Gastrocnemius medialis (tissue), 4 donors: ENCODE data around the gene CORIN. TPM values are rescaled to one million over a fixed set of nuclear protein-coding genes. Genes with fewer than 3 reads are reported as not detected.

Source experiments
- ATAC-seq, 2 donors: fragments of 150-250 bp; one replicate each; pipeline ENCODE4 v1.9.1; 2016
- DNase-seq, 2 donors: peaks; one replicate each; pipeline ENCODE4 v3.0.0-alpha.2; 2019
- H3K27ac ChIP-seq, 4 donors: fragments of 200-600 bp; sonication (generic); 1 replicate in 1 of 4; 2 replicates in 3 of 4; pipeline ENCODE4 v1.5.1; 2016 to 2018; ENCODE audit warnings: mild to moderate bottlenecking in 2 of 4, moderate library complexity in 1 of 4
- H3K27me3 ChIP-seq, 3 donors: fragments of 200-600 bp; sonication (generic) in 2 of 3; 1 replicate in 1 of 3; 2 replicates in 2 of 3; pipeline versions ENCODE4 v1.5.1 to v1.6.0; 2016 to 2019; ENCODE audit warnings: mild to moderate bottlenecking in 1 of 3, moderate library complexity in 1 of 3
- H3K36me3 ChIP-seq, 2 donors: fragments of 200-600 bp; sonication (generic) in 1 of 2; one replicate each; pipeline ENCODE4 v1.5.1; 2017 to 2018
- H3K4me1 ChIP-seq, 2 donors: fragments of 200-600 bp; sonication (generic) in 1 of 2; one replicate each; pipeline ENCODE4 v1.5.1; 2016 to 2017; ENCODE audit warnings: mild to moderate bottlenecking in 2 of 2
- H3K4me3 ChIP-seq, 4 donors: fragments of 200-600 bp; sonication (generic) in 3 of 4; 1 replicate in 1 of 4; 2 replicates in 3 of 4; pipeline ENCODE4 v1.5.1; 2016 to 2019; ENCODE audit warnings: mild to moderate bottlenecking in 2 of 4
- H3K9me3 ChIP-seq, 3 donors: fragments of 200-600 bp; sonication (generic) in 2 of 3; 1 replicate in 1 of 3; 2 replicates in 2 of 3; pipeline ENCODE4 v1.5.1; 2016 to 2019
- CTCF ChIP-seq, 5 experiments: fragments of 450-650 bp in 3 of 5; fragments of 200-600 bp in 2 of 5; sonication (generic) in 2 of 5; IDR thresholded peaks in 4 of 5; conservative IDR thresholded peaks in 1 of 5; 1 replicate in 4 of 5; 2 replicates in 1 of 5; pipeline ENCODE4 v1.5.1; 2016 to 2019; ENCODE audit warnings: antibody characterized with exemption in 5 of 5, mild to moderate bottlenecking in 3 of 5, moderate library complexity in 3 of 5
- POLR2A ChIP-seq, 2 donors: fragments of 450-650 bp; IDR thresholded peaks; one replicate each; pipeline ENCODE4 v1.6.1; 2017; ENCODE audit warnings: antibody characterized with exemption in 2 of 2, mild to moderate bottlenecking in 2 of 2, moderate library complexity in 2 of 2
- in situ Hi-C, 4 donors: fragments of 200-750 bp; cut with MboI; loops; one replicate each; pipeline versions ENCODE4 v1.15.0 to v1.8.0; 2017; ENCODE audit warnings: low sequenced_read_pairs in 4 of 4
- intact Hi-C: fragments of 100-400 bp; cut with DNase I; formaldehyde crosslinking; loops from one replicate; pipeline ENCODE4 v1.15.1; 2023; ENCODE audit warnings: low total_unique reads
- total RNA-seq, 4 donors: library from RNA; depleted of rRNA; stranded (reverse); fragments of >200 nt; gene quantifications; one replicate each; pipeline versions ENCODE4 v1.1.0 to v1.2.3, GENCODE V29; 2016

The CORIN gene
- total RNA-seq, 4 donors from 2014 or later = 0.49 to 0.70 TPM; not detected in 2

- in situ Hi-C loops = no loop called here
- Histone ChIP-seq H3K27me3 (no peaks in the 10 kb centered on the region), H3K9me3 (no peaks in the 10 kb centered on the region), H3K4me1 (no peaks in the 10 kb centered on the region), H3K27ac (no peak overlapping the region), H3K4me3 (no peak overlapping the region), H3K36me3 (no peaks in the 10 kb centered on the region)
- no peak for TF ChIP-seq CTCF (IDR thresholded peaks at IDR 0.05 in 4 of 5, conservative IDR thresholded peaks at IDR 0.05 in 1 of 5)
- TF ChIP-seq POLR2A (IDR thresholded peaks at IDR 0.05) = no peak
- ATAC-seq (no peak), DNase-seq (no peak)
- intact Hi-C loops = no loop called here
Measured at GRCh38 chr4:47617607-47618006, 220.3 kb downstream of the CORIN start.

GRCh38 chr4:47615385-47615784 is 222.5 kb downstream of the CORIN start:
- no peaks in the 10 kb centered on the region for H3K36me3 ChIP-seq
- H3K9me3 ChIP-seq = no peaks in the 10 kb centered on the region
- TF ChIP-seq POLR2A (IDR thresholded peaks at IDR 0.05) (no peak), CTCF (IDR thresholded peaks at IDR 0.05 in 4 of 5, conservative IDR thresholded peaks at IDR 0.05 in 1 of 5) (no peak)
- in situ Hi-C loops = no loop called here
- no peak for DNase-seq
- intact Hi-C loops = no loop called here
- no peak overlapping the region for H3K4me3 ChIP-seq
- H3K27me3 ChIP-seq = no peaks in the 10 kb centered on the region
- no peaks in the 10 kb centered on the region for H3K4me1 ChIP-seq
- no peak for ATAC-seq
- H3K27ac ChIP-seq = no peak overlapping the region

- no peak for ATAC-seq
- Histone ChIP-seq H3K27ac (no peak overlapping the region), H3K27me3 (no peaks in the 10 kb centered on the region), H3K4me3 (no peak overlapping the region), H3K4me1 (no peaks in the 10 kb centered on the region), H3K9me3 (no peaks in the 10 kb centered on the region), H3K36me3 (no peaks in the 10 kb centered on the region)
- in situ Hi-C loops (no loop called here), intact Hi-C loops (no loop called here)
- no peak for TF ChIP-seq CTCF (IDR thresholded peaks at IDR 0.05 in 4 of 5, conservative IDR thresholded peaks at IDR 0.05 in 1 of 5)
- no peak for TF ChIP-seq POLR2A (IDR thresholded peaks at IDR 0.05)
- no peak for DNase-seq
Measured at GRCh38 chr4:47612116-47613023, 225.5 kb downstream of the CORIN start.

DNA sequence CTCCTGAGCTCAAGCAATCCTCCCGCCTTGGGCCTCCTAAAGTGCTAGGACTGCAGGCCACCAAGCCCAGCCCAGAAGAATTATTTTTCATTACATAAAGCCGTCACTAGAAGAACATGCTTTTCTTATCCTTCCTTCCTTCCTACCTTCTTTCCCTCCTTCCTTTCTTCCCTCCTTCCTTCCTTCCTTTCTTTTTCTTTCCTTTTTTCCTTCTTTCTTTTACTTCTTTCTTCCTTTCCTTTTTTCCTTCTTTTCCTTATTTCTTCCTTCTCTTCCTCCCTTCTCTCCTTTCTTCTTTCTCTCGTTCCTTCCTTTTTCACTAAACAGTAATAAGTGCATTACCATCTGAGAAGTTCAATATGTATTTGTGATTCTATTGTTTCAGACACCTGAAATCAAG is 231.4 kb downstream of the CORIN start:
- Histone ChIP-seq H3K27ac (no peak overlapping the region), H3K4me1 (no peaks in the 10 kb centered on the region), H3K4me3 (no peak overlapping the region), H3K36me3 (no peaks in the 10 kb centered on the region), H3K27me3 (no peaks in the 10 kb centered on the region), H3K9me3 (no peaks in the 10 kb centered on the region)
- ATAC-seq (no peak), DNase-seq (no peak)
- in situ Hi-C loops = no loop called here
- intact Hi-C loops = no loop called here
- TF ChIP-seq POLR2A (IDR thresholded peaks at IDR 0.05) (no peak), CTCF (IDR thresholded peaks at IDR 0.05 in 4 of 5, conservative IDR thresholded peaks at IDR 0.05 in 1 of 5) (no peak)
